ENCODE data around the gene F10. TPM values are rescaled to one million over a fixed set of nuclear protein-coding genes. Genes with fewer than 3 reads are reported as not detected.

Gene F10
- total RNA-seq (1 to 10 TPM; 1.6 to 6.4 (median 3.0) TPM), polyA plus RNA-seq (1 to 10 TPM; 1.8 to 4.2 (median 2.0) TPM)
- long read RNA-seq, donor 1, result 0 reads
- long read RNA-seq, donor 2, partial matches to known transcripts, result 0 of 3 reads
- long read RNA-seq, donor 2, other reads (novel, unspliced or antisense), result 0 of 3 reads

- intact Hi-C loops (cut with DNase I; ENCODE audit: low total_unique reads), result no loop called here
- no peaks in the 10 kb centered on the region for H3K36me3 ChIP-seq
- H3K4me3 ChIP-seq, result peak within 1 kb of the TSS in 2 of 8 donors; percentile 11 to 36
- peaks cover 0 to 42% (median 0%) of the 10 kb centered on the region in 7 donors for H3K27me3 ChIP-seq (replicated peaks in 1 of 7)
- 56 to 73% (median 64%) methylated on average over 17 to 23 of the region's 23 CpGs for WGBS, 5 donors
- no peaks in the 10 kb centered on the region for H3K9me3 ChIP-seq
- H3K4me1 ChIP-seq, result no peaks in the 10 kb centered on the region
- DNase-seq, result peak; percentile 64
- H3K27ac ChIP-seq, result no peak within 1 kb of the TSS
- TF ChIP-seq POLR2AphosphoS5 (IDR thresholded peaks at IDR 0.05), result peak in 2 of 3 donors; percentile 32 to 48
- no peak for TF ChIP-seq POLR2A (IDR thresholded peaks at IDR 0.05)
- no peak for TF ChIP-seq CTCF (IDR thresholded peaks at IDR 0.05 in 8 of 11, conservative IDR thresholded peaks at IDR 0.05 in 3 of 11)
Measured at GRCh38 chr13:113122550-113123225, at the start of gene F10. TSS of gene F10 (plus strand) at chr13:113122799. CDS start at chr13:113122856, 57 bp downstream.

- 91 to 97% (median 93%) methylated on average over 11 of the region's 11 CpGs for WGBS, 5 donors
- H3K36me3 ChIP-seq, result peaks cover 0 to 52% (median 3%) of the 10 kb centered on the region in 6 donors
- no peaks in the 10 kb centered on the region for H3K27me3 ChIP-seq (replicated peaks in 1 of 7)
- no peak for DNase-seq
- H3K4me3 ChIP-seq, result no peak overlapping the region
- peaks cover 0 to 8% (median under 1%) of the 10 kb centered on the region in 6 donors for H3K4me1 ChIP-seq
- TF ChIP-seq CTCF (IDR thresholded peaks at IDR 0.05 in 8 of 11, conservative IDR thresholded peaks at IDR 0.05 in 3 of 11) (no peak), POLR2AphosphoS5 (IDR thresholded peaks at IDR 0.05) (no peak), POLR2A (IDR thresholded peaks at IDR 0.05) (no peak)
- peaks cover 0 to 12% (median 0%) of the 10 kb centered on the region in 8 donors for H3K9me3 ChIP-seq
- no peak overlapping the region for H3K27ac ChIP-seq
- intact Hi-C loops (cut with DNase I; ENCODE audit: low total_unique reads), result no loop called here
Measured at GRCh38 chr13:113073942-113074341, 48.7 kb upstream of the F10 start.

- H3K27me3 ChIP-seq (replicated peaks in 1 of 7), result no peaks in the 10 kb centered on the region
- H3K36me3 ChIP-seq, result peaks cover 0 to 52% (median 3%) of the 10 kb centered on the region in 6 donors
- peaks cover 0 to 12% (median 3%) of the 10 kb centered on the region in 6 donors for H3K4me1 ChIP-seq
- no peak overlapping the region for H3K4me3 ChIP-seq
- intact Hi-C loops (cut with DNase I; ENCODE audit: low total_unique reads), result no loop called here
- peaks cover 0 to 12% (median 0%) of the 10 kb centered on the region in 8 donors for H3K9me3 ChIP-seq
- peak; percentile 71 for DNase-seq
- WGBS, 5 donors, result 83 to 96% (median 92%) methylated on average over 12 to 18 of the region's 18 CpGs
- H3K27ac ChIP-seq, result no peak overlapping the region
- TF ChIP-seq POLR2A (IDR thresholded peaks at IDR 0.05) (no peak), POLR2AphosphoS5 (IDR thresholded peaks at IDR 0.05) (no peak), CTCF (IDR thresholded peaks at IDR 0.05 in 8 of 11, conservative IDR thresholded peaks at IDR 0.05 in 3 of 11) (no peak)
Measured at GRCh38 chr13:113074401-113074800, 48.2 kb upstream of the F10 start.

- H3K4me1 ChIP-seq, result peaks cover 0 to 14% (median 3%) of the 10 kb centered on the region in 6 donors
- 92 to 97% (median 96%) methylated on average over 13 to 22 of the region's 22 CpGs for WGBS, 5 donors
- no peak overlapping the region for H3K4me3 ChIP-seq
- DNase-seq, result peak; percentile 42
- peaks cover 0 to 12% (median 0%) of the 10 kb centered on the region in 8 donors for H3K9me3 ChIP-seq
- intact Hi-C loops (cut with DNase I; ENCODE audit: low total_unique reads), result no loop called here
- no peak overlapping the region for H3K27ac ChIP-seq
- TF ChIP-seq POLR2A (IDR thresholded peaks at IDR 0.05) (no peak), CTCF (IDR thresholded peaks at IDR 0.05 in 8 of 11, conservative IDR thresholded peaks at IDR 0.05 in 3 of 11) (no peak), POLR2AphosphoS5 (IDR thresholded peaks at IDR 0.05) (no peak)
- no peaks in the 10 kb centered on the region for H3K27me3 ChIP-seq (replicated peaks in 1 of 7)
- H3K36me3 ChIP-seq, result peaks cover 0 to 49% (median 3%) of the 10 kb centered on the region in 6 donors
Measured at GRCh38 chr13:113074876-113075275, 47.7 kb upstream of the F10 start.
